GM23338 (cell line): ENCODE data around the gene LIME1. TPM values are rescaled to one million over a fixed set of nuclear protein-coding genes. Genes with fewer than 3 reads are reported as not detected.

ENCODE experiments used
- ATAC-seq: fragments of 200-7000 bp; cut with Tn5 transposase; 3 replicates; pipeline ENCODE4 v1.9.1; 2020
- DNase-seq: peaks from one replicate; pipeline ENCODE4 v3.0.0-alpha.2; 2015; ENCODE audit warnings: low spot score
- H2AFZ ChIP-seq: fragments of 200-600 bp; sonication (generic); 2 replicates; pipeline ENCODE4 v1.8.0; 2016; ENCODE audit warnings: antibody characterized with exemption, mild to moderate bottlenecking, moderate library complexity
- H3F3A ChIP-seq: fragments of 200-600 bp; sonication (generic); replicated peaks from 2 replicates; pipeline ENCODE4 v1.8.0; 2017; ENCODE audit warnings: antibody characterized with exemption, mixed run types, low read depth
- H3K27ac ChIP-seq: fragments of 200-600 bp; sonication (generic); 2 replicates; pipeline ENCODE4 v1.6.1; 2016; ENCODE audit warnings: low read depth
- H3K27me3 ChIP-seq: fragments of 200-600 bp; sonication (generic); 2 replicates; pipeline ENCODE4 v1.8.0; 2016; ENCODE audit warnings: mild to moderate bottlenecking, mixed run types, moderate library complexity; ENCODE audit not compliant: insufficient read depth
- H3K36me3 ChIP-seq: fragments of 200-600 bp; sonication (generic); 2 replicates; pipeline ENCODE4 v1.8.0; 2016; ENCODE audit warnings: mild to moderate bottlenecking; ENCODE audit not compliant: insufficient read depth
- H3K4me1 ChIP-seq: fragments of 200-600 bp; sonication (generic); 2 replicates; pipeline ENCODE4 v1.8.0; 2016; ENCODE audit warnings: mild to moderate bottlenecking, moderate library complexity; ENCODE audit not compliant: insufficient read depth
- H3K4me2 ChIP-seq: fragments of 200-600 bp; sonication (generic); 2 replicates; pipeline ENCODE4 v1.7.1; 2017; ENCODE audit warnings: mixed run types
- H3K4me3 ChIP-seq: fragments of 200-600 bp; sonication (generic); 2 replicates; pipeline ENCODE4 v1.6.1; 2016; ENCODE audit warnings: mixed run types
- H3K79me2 ChIP-seq: fragments of 200-600 bp; sonication (generic); replicated peaks from 2 replicates; pipeline ENCODE4 v1.8.0; 2017; ENCODE audit warnings: mild to moderate bottlenecking; ENCODE audit not compliant: insufficient read depth
- H3K9me2 ChIP-seq: fragments of 200-600 bp; sonication (generic); 2 replicates; pipeline ENCODE4 v1.8.0; 2017; ENCODE audit not compliant: insufficient read depth
- H4K20me1 ChIP-seq: fragments of 200-600 bp; sonication (generic); replicated peaks from 2 replicates; pipeline ENCODE4 v1.8.0; 2017; ENCODE audit warnings: mild to moderate bottlenecking; ENCODE audit not compliant: insufficient read depth
- H3K27ac Mint-ChIP-seq: 2 replicates; pipeline ENCODE4 v1.8.0; 2020; ENCODE audit warnings: inconsistent platforms, mild to moderate bottlenecking, moderate library complexity, mixed read lengths
- H3K27me3 Mint-ChIP-seq: 3 replicates; pipeline ENCODE4 v1.8.0; 2022; ENCODE audit warnings: low read depth, mild to moderate bottlenecking, moderate library complexity, mixed read lengths, inconsistent platforms; ENCODE audit not compliant: insufficient read depth, poor library complexity
- H3K36me3 Mint-ChIP-seq: 3 replicates; pipeline ENCODE4 v1.8.0; 2021; ENCODE audit warnings: low read depth, mild to moderate bottlenecking, inconsistent platforms, moderate library complexity, mixed read lengths
- H3K4me1 Mint-ChIP-seq: 3 replicates; pipeline ENCODE4 v1.8.0; 2020; ENCODE audit warnings: mild to moderate bottlenecking, inconsistent platforms, mixed read lengths
- H3K4me3 Mint-ChIP-seq: 3 replicates; pipeline ENCODE4 v1.8.0; 2021; ENCODE audit warnings: moderate library complexity, mild to moderate bottlenecking, inconsistent platforms, mixed read lengths
- H3K9me3 Mint-ChIP-seq: 3 replicates; pipeline ENCODE4 v1.8.0; 2020; ENCODE audit warnings: moderate library complexity, mild to moderate bottlenecking, inconsistent platforms, mixed read lengths
- CREB1 ChIP-seq: fragments of 250-450 bp; sonication (Bioruptor Pico); IDR thresholded peaks from 2 replicates; pipeline ENCODE4 v1.5.0; 2020; ENCODE audit warnings: low read depth, mild to moderate bottlenecking, moderate library complexity
- CTCF ChIP-seq, 2 experiments: fragments of 200-600 bp in 1 of 2; sonication (generic) in 1 of 2; conservative IDR thresholded peaks; 2 replicates each; pipeline versions ENCODE4 v1.5.1 to v1.6.1; 2016 to 2017; ENCODE audit warnings: antibody characterized with exemption in 2 of 2, low read depth in 2 of 2, mild to moderate bottlenecking in 2 of 2, moderate library complexity in 1 of 2
- NANOG ChIP-seq: IDR thresholded peaks from 2 replicates; pipeline ENCODE4 v1.6.1; 2016; ENCODE audit warnings: antibody characterized with exemption, borderline replicate concordance
- POLR2AphosphoS5 ChIP-seq: IDR thresholded peaks from 2 replicates; pipeline ENCODE4 v1.6.1; 2016; ENCODE audit warnings: antibody characterized with exemption, low read depth
- ZNF114 ChIP-seq: fragments of 250-450 bp; sonication (Bioruptor Pico); IDR thresholded peaks from 2 replicates; pipeline ENCODE4 v1.5.0; 2020; ENCODE audit warnings: mild to moderate bottlenecking, moderate library complexity
- ZNF331 ChIP-seq: fragments of 250-450 bp; sonication (Bioruptor Pico); IDR thresholded peaks from 2 replicates; pipeline ENCODE4 v1.5.0; 2020; ENCODE audit warnings: low read depth, mild to moderate bottlenecking, moderate library complexity
- ZNF462 ChIP-seq: fragments of 250-450 bp; sonication (Bioruptor Pico); IDR thresholded peaks from 2 replicates; pipeline ENCODE4 v1.5.0; 2020; ENCODE audit warnings: mild to moderate bottlenecking, moderate library complexity
- polyA plus RNA-seq: library from polyadenylated mRNA; unstranded; fragments of >200 nt; fragmentation: Nextera tagmentation; extraction: Ambion mirVana; gene quantifications from 2 replicates; pipeline ENCODE4 v1.2.1, GENCODE V29; 2016
- total RNA-seq: library from RNA; depleted of rRNA; stranded (reverse); fragments of >200 nt; shearing (Covaris generic); gene quantifications from 2 replicates; pipeline ENCODE4 v1.2.3, GENCODE V29; 2014

LIME1 gene
- total and polyA plus RNA-seq, 2 experiments from 2014 or later, result 4.7 to 12.2 TPM

- no peak for TF ChIP-seq POLR2AphosphoS5
- TF ChIP-seq ZNF331 (CRISPR knock-in tag), result no peak
These were observed 43.3 kb upstream of the LIME1 start (continued) for GRCh38 chr20:63693083-63693732.

GRCh38 chr20:63693733-63694583 lies 42.5 kb upstream of the LIME1 start:
- H3K9me2 ChIP-seq, result no peaks in the 10 kb centered on the region
- no peaks in the 10 kb centered on the region for H3K4me1 ChIP-seq
- Mint-ChIP-seq H3K27me3 (peaks cover 32% of the 10 kb centered on the region), H3K36me3 (peaks cover 27% of the 10 kb centered on the region), H3K9me3 (peaks cover 14% of the 10 kb centered on the region; the same call in 2 of the 3 replicates), H3K4me3 (no peak overlapping the region), H3K27ac (no peak overlapping the region), H3K4me1 (peaks cover 3% of the 10 kb centered on the region; the same call in 2 of the 3 replicates)
- no peak overlapping the region for H3K27ac ChIP-seq
- no peaks in the 10 kb centered on the region for H4K20me1 ChIP-seq
- no peak overlapping the region for H3K4me3 ChIP-seq
- DNase-seq (no peak), ATAC-seq (no peak)
- H3K36me3 ChIP-seq, result no peaks in the 10 kb centered on the region
- TF ChIP-seq ZNF114 (no peak), POLR2AphosphoS5 (no peak), CTCF (conservative IDR thresholded peaks at IDR 0.05; ENCODE audit: low read depth in 2 of 2) (no peak), CREB1 (CRISPR knock-in tag) (no peak), NANOG (no peak), ZNF462 (CRISPR knock-in tag) (no peak)
- H3F3A ChIP-seq, result peaks cover 4% of the 10 kb centered on the region; the same call in 1 of the 2 replicates
- H3K79me2 ChIP-seq, result no peaks in the 10 kb centered on the region
- H3K27me3 ChIP-seq, result no peaks in the 10 kb centered on the region
- no peak overlapping the region for H2AFZ ChIP-seq
- no peak overlapping the region for H3K4me2 ChIP-seq
